Activated B cell treated with CpG ODN at 0.5 μM for 24 hours (primary cell): Measurements from ENCODE around the gene RBFOX2. TPM values are rescaled to one million over a fixed set of nuclear protein-coding genes. Genes with fewer than 3 reads are reported as not detected.

ENCODE experiments used
- ATAC-seq: fragments of 200-7000 bp; cut with Tn5 transposase; one replicate; pipeline ENCODE4 v1.10.0; 2021; ENCODE audit warnings: low read depth, mild to moderate bottlenecking, moderate library complexity
- CTCF ChIA-PET: fragments of 350-600 bp; sonication (Branson Sonifier 250); formaldehyde crosslinking; loops from one replicate; lab custom pipeline; 2021; ENCODE audit warnings: antibody characterized with exemption; lab: Charles Lee
- POLR2A ChIA-PET: fragments of 350-600 bp; sonication (Branson Sonifier 250); formaldehyde crosslinking; loops from one replicate; lab custom pipeline; 2021; ENCODE audit warnings: antibody characterized with exemption; lab: Charles Lee
- DNase-seq: peaks from one replicate; pipeline ENCODE4 v3.0.0; 2022
- H3K27ac Mint-ChIP-seq: one replicate; pipeline ENCODE4 v1.8.0; 2020; ENCODE audit warnings: mixed read lengths
- H3K27me3 Mint-ChIP-seq: one replicate; pipeline ENCODE4 v1.8.0; 2021; ENCODE audit warnings: mixed read lengths
- H3K36me3 Mint-ChIP-seq: one replicate; pipeline ENCODE4 v1.8.0; 2021; ENCODE audit warnings: low read depth, mixed read lengths
- H3K4me1 Mint-ChIP-seq: one replicate; pipeline ENCODE4 v1.8.0; 2021; ENCODE audit warnings: mixed read lengths
- H3K4me3 Mint-ChIP-seq: one replicate; pipeline ENCODE4 v1.8.0; 2020; ENCODE audit warnings: mild to moderate bottlenecking, mixed read lengths
- H3K9me3 Mint-ChIP-seq: one replicate; pipeline ENCODE4 v1.8.0; 2020; ENCODE audit warnings: mixed read lengths
- CTCF ChIP-seq: fragments of 200-600 bp; IDR thresholded peaks from one replicate; pipeline ENCODE4 v1.8.0; 2022; ENCODE audit warnings: antibody characterized with exemption, mild to moderate bottlenecking
- intact Hi-C: fragments of 100-400 bp; cut with micrococcal nuclease; formaldehyde crosslinking; loops from one replicate; pipeline ENCODE4 v1.15.1; 2024
- total RNA-seq: library from RNA; stranded (reverse); gene quantifications from 2 replicates; pipeline ENCODE4 v1.2.3, GENCODE V29; 2022

Gene RBFOX2
- total RNA-seq, 1 donor from 2014 or later: not detected

- no peak for TF ChIP-seq CTCF
- Mint-ChIP-seq H3K27me3 (peaks cover 15% of the 10 kb centered on the region), H3K9me3 (no peaks in the 10 kb centered on the region), H3K4me1 (peaks cover 13% of the 10 kb centered on the region), H3K4me3 (no peak overlapping the region), H3K36me3 (no peaks in the 10 kb centered on the region), H3K27ac (no peak overlapping the region)
- ATAC-seq (no peak), DNase-seq (no peak)
- CTCF ChIA-PET: no interaction called here
- POLR2A ChIA-PET: no interaction called here
- intact Hi-C loops: no loop called here
These were observed 114.7 kb downstream of the RBFOX2 start for GRCh38 chr22:35913925-35914324.

- Mint-ChIP-seq H3K4me1 (peaks cover 13% of the 10 kb centered on the region), H3K27ac (no peak overlapping the region), H3K9me3 (no peaks in the 10 kb centered on the region), H3K27me3 (peaks cover 12% of the 10 kb centered on the region), H3K36me3 (no peaks in the 10 kb centered on the region), H3K4me3 (no peak overlapping the region)
- no peak for TF ChIP-seq CTCF
- ATAC-seq (no peak), DNase-seq (no peak)
- intact Hi-C loops: no loop called here
- CTCF ChIA-PET: no interaction called here
- POLR2A ChIA-PET: no interaction called here
These were observed 116.0 kb downstream of the RBFOX2 start for GRCh38 chr22:35912658-35913057.

GRCh38 chr22:35911877-35912276, 116.7 kb downstream of the RBFOX2 start:
- Mint-ChIP-seq H3K4me3 (no peak overlapping the region), H3K4me1 (peaks cover 13% of the 10 kb centered on the region), H3K27me3 (peaks cover 5% of the 10 kb centered on the region), H3K27ac (no peak overlapping the region), H3K36me3 (no peaks in the 10 kb centered on the region), H3K9me3 (no peaks in the 10 kb centered on the region)
- ATAC-seq (no peak), DNase-seq (no peak)
- CTCF ChIA-PET: no interaction called here
- no peak for TF ChIP-seq CTCF
- POLR2A ChIA-PET: no interaction called here
- intact Hi-C loops: no loop called here

- ChIA-PET POLR2A (no interaction called here), CTCF (interaction anchor here (1.0 kb wide), 1 partner anchor 11 kb away, joined by 3 read pairs; no protein-coding TSS in a partner anchor)
- no peak for ATAC-seq
- intact Hi-C loops: no loop called here
- Mint-ChIP-seq H3K27me3 (peaks cover 5% of the 10 kb centered on the region), H3K36me3 (no peaks in the 10 kb centered on the region), H3K4me3 (no peak overlapping the region), H3K9me3 (no peaks in the 10 kb centered on the region), H3K4me1 (peaks cover 13% of the 10 kb centered on the region), H3K27ac (no peak overlapping the region)
- no peak for DNase-seq
- TF ChIP-seq CTCF: no peak
These were observed 117.7 kb downstream of the RBFOX2 start for GRCh38 chr22:35910926-35911325.

- no peak for TF ChIP-seq CTCF
- no peak for DNase-seq
- Mint-ChIP-seq H3K36me3 (no peaks in the 10 kb centered on the region), H3K9me3 (no peaks in the 10 kb centered on the region), H3K27ac (no peak overlapping the region), H3K4me3 (no peak overlapping the region), H3K4me1 (peaks cover 8% of the 10 kb centered on the region), H3K27me3 (peaks cover 5% of the 10 kb centered on the region)
- ChIA-PET POLR2A (no interaction called here), CTCF (interaction anchor here (1.0 kb wide), 1 partner anchor 12 kb away, joined by 3 read pairs; no protein-coding TSS in a partner anchor)
- intact Hi-C loops: no loop called here
- no peak for ATAC-seq
These were observed 118.4 kb downstream of the RBFOX2 start for GRCh38 chr22:35910003-35910769.
